Measurements from ENCODE around the gene NKAIN4.

The NKAIN4 gene

GRCh38 chr20:63235399-63235983 is 18.8 kb downstream of the NKAIN4 start, which contains the start of gene BIRC7:
Gene BIRC7 (plus strand): TSS chr20:63235905. CDS start chr20:63236097, 192 bp downstream.
- H3K4me3 ChIP-seq (ENCODE audit: low read length) = no peak within 1 kb of the TSS
- no peaks in the 10 kb centered on the region for H3K36me3 ChIP-seq (ENCODE audit: control insufficient read depth, insufficient read depth, low read length)
- no CpG with 5 or more reads among the region's 17 CpGs for WGBS (ENCODE audit: insufficient coverage, insufficient read length)
- peaks cover 4% of the 10 kb centered on the region for H3K4me1 ChIP-seq (ENCODE audit: control insufficient read depth, insufficient read depth, low read length)
- DNase-seq (ENCODE audit: low read depth, low spot score) = no peak
- no peaks in the 10 kb centered on the region for H3K27me3 ChIP-seq (ENCODE audit: control insufficient read depth, insufficient read depth, low read length)
- no peak within 1 kb of the TSS for H3K27ac ChIP-seq (ENCODE audit: low read length)
- H3K9me3 ChIP-seq (ENCODE audit: control insufficient read depth, insufficient read depth, low read length) = no peaks in the 10 kb centered on the region

GRCh38 chr20:63234693-63235398 is 19.4 kb downstream of the NKAIN4 start:
- Histone ChIP-seq H3K4me1 (ENCODE audit: control insufficient read depth, insufficient read depth, low read length) (peaks cover 4% of the 10 kb centered on the region), H3K27ac (ENCODE audit: low read length) (no peak overlapping the region), H3K27me3 (ENCODE audit: control insufficient read depth, insufficient read depth, low read length) (no peaks in the 10 kb centered on the region), H3K4me3 (ENCODE audit: low read length) (no peak overlapping the region), H3K9me3 (ENCODE audit: control insufficient read depth, insufficient read depth, low read length) (no peaks in the 10 kb centered on the region), H3K36me3 (ENCODE audit: control insufficient read depth, insufficient read depth, low read length) (no peaks in the 10 kb centered on the region)
- WGBS (ENCODE audit: insufficient coverage, insufficient read length) = no CpG with 5 or more reads among the region's 20 CpGs
- no peak for DNase-seq (ENCODE audit: low read depth, low spot score)

DNA sequence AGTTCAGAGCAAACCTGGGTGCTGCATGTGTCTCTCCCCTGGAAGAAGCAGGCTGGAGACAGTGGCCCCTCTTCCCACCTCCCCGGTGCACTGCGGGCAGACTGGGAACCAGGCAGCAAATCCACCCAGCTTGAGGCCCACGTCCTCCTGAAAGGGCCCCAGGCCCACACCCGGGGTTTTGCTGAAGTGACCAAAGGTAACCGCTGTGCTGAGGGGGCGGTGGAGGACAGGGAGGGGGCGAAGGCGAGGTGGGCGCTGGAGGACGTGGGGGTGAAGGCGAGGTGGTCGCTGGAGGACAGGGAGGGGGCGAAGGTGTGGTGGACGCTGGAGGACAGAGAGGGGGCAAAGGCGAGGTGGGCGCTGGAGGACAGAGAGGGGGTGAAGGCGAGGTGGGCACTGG is 20.3 kb downstream of the NKAIN4 start:
- Histone ChIP-seq H3K27ac (ENCODE audit: low read length) (no peak overlapping the region), H3K36me3 (ENCODE audit: control insufficient read depth, insufficient read depth, low read length) (no peaks in the 10 kb centered on the region), H3K4me3 (ENCODE audit: low read length) (no peak overlapping the region), H3K27me3 (ENCODE audit: control insufficient read depth, insufficient read depth, low read length) (no peaks in the 10 kb centered on the region), H3K4me1 (ENCODE audit: control insufficient read depth, insufficient read depth, low read length) (peaks cover 7% of the 10 kb centered on the region), H3K9me3 (ENCODE audit: control insufficient read depth, insufficient read depth, low read length) (no peaks in the 10 kb centered on the region)
- DNase-seq (ENCODE audit: low read depth, low spot score) = no peak
- WGBS (ENCODE audit: insufficient coverage, insufficient read length) = no CpG with 5 or more reads among the region's 17 CpGs

GRCh38 chr20:63233061-63233344 is 21.3 kb downstream of the NKAIN4 start:
- Histone ChIP-seq H3K27me3 (ENCODE audit: control insufficient read depth, insufficient read depth, low read length) (no peaks in the 10 kb centered on the region), H3K27ac (ENCODE audit: low read length) (no peak overlapping the region), H3K4me1 (ENCODE audit: control insufficient read depth, insufficient read depth, low read length) (peaks cover 7% of the 10 kb centered on the region), H3K4me3 (ENCODE audit: low read length) (no peak overlapping the region), H3K9me3 (ENCODE audit: control insufficient read depth, insufficient read depth, low read length) (no peaks in the 10 kb centered on the region), H3K36me3 (ENCODE audit: control insufficient read depth, insufficient read depth, low read length) (no peaks in the 10 kb centered on the region)
- DNase-seq (ENCODE audit: low read depth, low spot score) = no peak
- no CpG with 5 or more reads among the region's 3 CpGs for WGBS (ENCODE audit: insufficient coverage, insufficient read length)

GRCh38 chr20:63232235-63233060 is 21.8 kb downstream of the NKAIN4 start:
- Histone ChIP-seq H3K27me3 (ENCODE audit: control insufficient read depth, insufficient read depth, low read length) (no peaks in the 10 kb centered on the region), H3K9me3 (ENCODE audit: control insufficient read depth, insufficient read depth, low read length) (no peaks in the 10 kb centered on the region), H3K4me3 (ENCODE audit: low read length) (no peak overlapping the region), H3K27ac (ENCODE audit: low read length) (no peak overlapping the region), H3K4me1 (ENCODE audit: control insufficient read depth, insufficient read depth, low read length) (peaks cover 7% of the 10 kb centered on the region), H3K36me3 (ENCODE audit: control insufficient read depth, insufficient read depth, low read length) (no peaks in the 10 kb centered on the region)
- no peak for DNase-seq (ENCODE audit: low read depth, low spot score)
- WGBS (ENCODE audit: insufficient coverage, insufficient read length) = no CpG with 5 or more reads among the region's 18 CpGs

- Histone ChIP-seq H3K4me3 (ENCODE audit: low read length) (no peak overlapping the region), H3K9me3 (ENCODE audit: control insufficient read depth, insufficient read depth, low read length) (no peaks in the 10 kb centered on the region), H3K27ac (ENCODE audit: low read length) (no peak overlapping the region), H3K27me3 (ENCODE audit: control insufficient read depth, insufficient read depth, low read length) (no peaks in the 10 kb centered on the region), H3K4me1 (ENCODE audit: control insufficient read depth, insufficient read depth, low read length) (peaks cover 7% of the 10 kb centered on the region), H3K36me3 (ENCODE audit: control insufficient read depth, insufficient read depth, low read length) (no peaks in the 10 kb centered on the region)
- no CpG with 5 or more reads among the region's 17 CpGs for WGBS (ENCODE audit: insufficient coverage, insufficient read length)
- DNase-seq (ENCODE audit: low read depth, low spot score) = no peak
Measured at GRCh38 chr20:63230800-63231268, 23.4 kb downstream of the NKAIN4 start.

GRCh38 chr20:63228806-63229205 is 25.5 kb downstream of the NKAIN4 start:
- no peak overlapping the region for H3K4me3 ChIP-seq (ENCODE audit: low read length)
- peaks cover 4% of the 10 kb centered on the region for H3K4me1 ChIP-seq (ENCODE audit: control insufficient read depth, insufficient read depth, low read length)
- no peaks in the 10 kb centered on the region for H3K27me3 ChIP-seq (ENCODE audit: control insufficient read depth, insufficient read depth, low read length)
- no peak overlapping the region for H3K27ac ChIP-seq (ENCODE audit: low read length)
- WGBS (ENCODE audit: insufficient coverage, insufficient read length) = no CpG with 5 or more reads among the region's 13 CpGs
- no peaks in the 10 kb centered on the region for H3K36me3 ChIP-seq (ENCODE audit: control insufficient read depth, insufficient read depth, low read length)
- no peak for DNase-seq (ENCODE audit: low read depth, low spot score)
- no peaks in the 10 kb centered on the region for H3K9me3 ChIP-seq (ENCODE audit: control insufficient read depth, insufficient read depth, low read length)

DNA sequence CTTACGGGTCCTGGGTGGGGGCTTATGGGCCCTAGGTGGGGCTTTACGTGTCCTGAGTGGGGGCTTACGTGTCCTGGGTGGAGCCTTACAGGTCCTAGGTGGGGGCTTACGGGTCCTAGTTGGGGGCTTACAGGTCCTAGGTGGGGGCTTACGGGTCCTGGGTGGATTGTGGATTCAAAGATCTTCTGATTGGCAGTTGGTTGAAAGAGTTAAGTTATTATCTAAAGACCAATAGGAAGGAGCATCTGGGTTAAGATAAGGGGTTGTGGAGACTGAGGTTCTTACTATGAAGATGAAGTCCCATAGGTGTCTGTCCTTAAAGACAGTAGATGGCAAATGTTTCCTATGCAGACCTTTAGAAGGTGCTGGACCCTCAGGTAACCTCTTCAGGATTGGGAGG is 27.0 kb downstream of the NKAIN4 start:
- DNase-seq (ENCODE audit: low read depth, low spot score) = no peak
- no CpG with 5 or more reads among the region's 5 CpGs for WGBS (ENCODE audit: insufficient coverage, insufficient read length)
- H3K9me3 ChIP-seq (ENCODE audit: control insufficient read depth, insufficient read depth, low read length) = no peaks in the 10 kb centered on the region
- H3K27ac ChIP-seq (ENCODE audit: low read length) = no peak overlapping the region
- H3K4me1 ChIP-seq (ENCODE audit: control insufficient read depth, insufficient read depth, low read length) = peaks cover 4% of the 10 kb centered on the region
- H3K36me3 ChIP-seq (ENCODE audit: control insufficient read depth, insufficient read depth, low read length) = no peaks in the 10 kb centered on the region
- no peaks in the 10 kb centered on the region for H3K27me3 ChIP-seq (ENCODE audit: control insufficient read depth, insufficient read depth, low read length)
- H3K4me3 ChIP-seq (ENCODE audit: low read length) = no peak overlapping the region

GRCh38 chr20:63226042-63226943 is 28.0 kb downstream of the NKAIN4 start:
- H3K36me3 ChIP-seq (ENCODE audit: control insufficient read depth, insufficient read depth, low read length) = no peaks in the 10 kb centered on the region
- WGBS (ENCODE audit: insufficient coverage, insufficient read length) = no CpG with 5 or more reads among the region's 19 CpGs
- no peaks in the 10 kb centered on the region for H3K9me3 ChIP-seq (ENCODE audit: control insufficient read depth, insufficient read depth, low read length)
- H3K4me1 ChIP-seq (ENCODE audit: control insufficient read depth, insufficient read depth, low read length) = peaks cover 4% of the 10 kb centered on the region
- H3K27me3 ChIP-seq (ENCODE audit: control insufficient read depth, insufficient read depth, low read length) = no peaks in the 10 kb centered on the region
- no peak overlapping the region for H3K27ac ChIP-seq (ENCODE audit: low read length)
- no peak for DNase-seq (ENCODE audit: low read depth, low spot score)
- H3K4me3 ChIP-seq (ENCODE audit: low read length) = no peak overlapping the region

DNA sequence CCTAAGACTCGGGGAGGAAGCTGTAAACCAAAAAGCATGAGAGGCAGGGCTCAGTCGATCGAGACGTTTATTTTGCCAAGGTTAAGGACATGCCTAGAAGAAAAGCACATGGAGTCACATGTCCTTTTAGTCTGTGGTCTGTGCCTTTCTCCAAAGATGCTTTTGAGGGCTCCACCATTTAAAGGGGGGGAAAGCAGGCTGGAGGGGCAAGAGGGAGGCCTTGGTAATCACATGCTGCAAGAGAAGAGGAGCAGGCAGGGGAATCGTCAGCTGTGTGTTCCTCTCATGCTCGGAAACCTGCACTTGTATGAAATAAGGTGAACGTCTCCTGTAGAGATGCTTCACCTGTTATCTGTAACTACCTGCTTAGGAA is 29.2 kb downstream of the NKAIN4 start:
- Histone ChIP-seq H3K27ac (ENCODE audit: low read length) (no peak overlapping the region), H3K4me1 (ENCODE audit: control insufficient read depth, insufficient read depth, low read length) (peaks cover 4% of the 10 kb centered on the region), H3K4me3 (ENCODE audit: low read length) (no peak overlapping the region), H3K36me3 (ENCODE audit: control insufficient read depth, insufficient read depth, low read length) (no peaks in the 10 kb centered on the region), H3K9me3 (ENCODE audit: control insufficient read depth, insufficient read depth, low read length) (no peaks in the 10 kb centered on the region), H3K27me3 (ENCODE audit: control insufficient read depth, insufficient read depth, low read length) (no peaks in the 10 kb centered on the region)
- DNase-seq (ENCODE audit: low read depth, low spot score) = no peak
- WGBS (ENCODE audit: insufficient coverage, insufficient read length) = no CpG with 5 or more reads among the region's 7 CpGs

Data from iPS DF 6.9 (cell line).